Activated CD4-positive, alpha-beta T cell treated with anti-CD3 and anti-CD28 coated beads, Interleukin-2, amount 50 U/mL, for 1 hour (primary cell): ENCODE data around the gene ELP4.
"Not testable (repeated sequence)": the region's sequence is repeated elsewhere in the genome, so short reads cannot be mapped to it uniquely, and the experiment has no call there.

Experiments
- DNase-seq: peaks from one replicate; pipeline ENCODE4 v3.0.0-alpha.2; 2020

ELP4 gene

DNA sequence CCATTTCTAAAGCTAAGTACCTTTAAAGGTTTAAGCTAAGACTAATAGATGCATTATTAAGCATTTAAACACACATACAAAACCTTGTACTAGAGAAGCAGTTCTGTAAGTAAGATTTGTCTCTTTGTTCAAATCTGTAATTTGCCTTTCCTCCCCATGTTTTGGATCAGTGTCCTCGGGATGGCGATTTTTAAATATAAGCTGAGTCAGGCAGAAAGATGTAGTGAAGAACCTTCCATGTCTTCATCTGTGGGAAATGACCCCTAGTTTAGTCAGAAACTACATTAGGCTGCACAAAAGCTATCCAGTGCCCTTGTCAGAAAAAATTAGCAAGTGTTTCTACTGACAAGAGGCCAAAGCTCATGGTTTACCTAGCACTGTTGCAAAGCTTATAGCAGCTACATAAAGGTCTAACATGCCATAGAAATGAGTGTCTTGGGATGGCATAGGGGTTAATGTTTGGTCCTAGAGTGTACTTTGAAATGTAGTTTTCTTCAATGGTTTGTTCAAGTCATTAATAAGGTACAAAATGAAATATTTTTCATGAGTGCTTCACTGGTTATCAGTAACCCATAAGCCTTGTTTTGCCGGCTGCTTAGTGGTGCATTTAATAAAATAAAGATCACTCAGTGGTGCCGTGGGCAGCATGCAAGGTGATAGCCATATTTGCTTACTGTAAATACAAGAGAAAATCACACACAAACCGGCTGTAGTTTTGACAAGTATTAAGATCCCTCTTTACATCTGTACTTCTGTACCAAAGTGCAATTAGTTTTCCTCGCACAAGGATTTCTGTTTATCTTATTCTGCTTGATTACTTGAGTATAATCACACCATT, 139.8 kb downstream of the ELP4 start:
- no peak for DNase-seq

DNA sequence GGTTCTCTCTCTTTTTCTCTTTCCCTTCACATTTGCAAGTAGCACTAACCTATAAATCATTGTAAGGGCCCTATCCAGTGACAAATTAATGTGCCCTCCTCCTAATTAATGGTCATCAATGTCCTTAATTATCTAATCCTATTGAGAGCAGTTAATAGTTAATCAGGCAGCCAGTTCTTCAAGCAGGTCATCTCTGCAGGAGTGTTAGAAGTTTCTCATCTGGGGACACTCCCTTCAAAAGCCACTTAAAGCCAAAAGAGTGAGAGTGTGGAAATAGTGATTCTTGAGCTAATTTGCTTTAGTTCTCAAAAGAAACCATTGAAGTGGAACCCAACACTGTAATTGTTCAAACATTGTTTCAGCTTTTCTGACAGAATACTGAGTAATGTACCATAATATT, 141.6 kb downstream of the ELP4 start:
- DNase-seq = no peak

DNA sequence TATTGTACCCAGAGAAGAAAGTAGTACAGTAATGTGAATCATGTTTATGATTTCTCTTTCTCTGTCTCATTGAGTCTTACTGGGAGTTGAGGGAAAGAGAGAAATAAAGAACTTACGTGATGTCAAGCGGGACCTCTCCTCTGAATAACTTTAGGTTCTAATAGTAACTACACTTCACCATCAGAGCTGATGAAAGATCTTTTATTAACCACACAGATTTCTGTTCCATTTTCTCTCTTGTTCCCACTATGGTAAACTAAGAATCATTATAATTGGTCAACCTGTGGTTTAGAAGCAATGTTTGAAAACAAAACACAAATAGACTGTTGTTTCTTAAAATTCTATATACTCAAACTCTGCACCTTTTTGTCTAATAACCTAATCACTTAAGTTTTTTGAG, 142.3 kb downstream of the ELP4 start:
- DNase-seq = no peak

DNA sequence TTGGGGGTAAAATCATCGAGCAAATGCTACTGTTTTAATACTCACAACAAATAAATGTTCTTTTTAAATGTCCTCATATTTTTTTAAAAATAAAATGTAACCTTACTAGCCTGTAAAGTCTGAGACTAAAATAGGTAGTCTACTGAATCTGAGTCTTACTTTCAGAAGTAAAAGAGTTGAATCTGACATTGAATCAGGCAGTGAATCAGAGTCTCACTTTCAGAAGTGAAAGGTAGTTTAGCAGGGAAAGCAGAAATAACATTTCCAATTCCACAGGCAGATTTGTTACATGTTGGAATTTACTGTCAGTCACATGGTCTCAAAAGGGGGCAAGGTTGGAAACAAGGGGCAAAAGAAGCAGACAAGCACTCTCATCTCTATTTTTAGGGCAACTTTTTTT, 143.0 kb downstream of the ELP4 start:
- no peak for DNase-seq

DNA sequence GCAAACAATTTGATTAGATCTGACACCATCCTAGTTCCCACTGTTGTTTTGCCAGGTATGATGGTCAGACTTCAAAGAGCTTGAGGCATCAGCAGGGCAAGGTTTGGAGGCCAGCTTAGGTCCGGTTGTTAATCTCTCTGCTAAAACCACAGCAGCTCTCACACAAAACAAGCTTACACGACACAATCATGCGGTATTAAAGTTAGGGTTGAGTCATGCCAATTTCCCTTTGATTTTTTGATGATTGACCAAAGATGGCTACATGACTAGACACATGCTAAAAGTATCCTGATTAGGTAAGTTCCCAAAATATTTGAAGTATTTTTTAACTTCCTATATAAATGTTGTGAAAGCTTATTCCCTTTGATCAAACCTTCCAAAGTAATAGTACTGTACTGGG, 145.9 kb downstream of the ELP4 start:
- no peak for DNase-seq

DNA sequence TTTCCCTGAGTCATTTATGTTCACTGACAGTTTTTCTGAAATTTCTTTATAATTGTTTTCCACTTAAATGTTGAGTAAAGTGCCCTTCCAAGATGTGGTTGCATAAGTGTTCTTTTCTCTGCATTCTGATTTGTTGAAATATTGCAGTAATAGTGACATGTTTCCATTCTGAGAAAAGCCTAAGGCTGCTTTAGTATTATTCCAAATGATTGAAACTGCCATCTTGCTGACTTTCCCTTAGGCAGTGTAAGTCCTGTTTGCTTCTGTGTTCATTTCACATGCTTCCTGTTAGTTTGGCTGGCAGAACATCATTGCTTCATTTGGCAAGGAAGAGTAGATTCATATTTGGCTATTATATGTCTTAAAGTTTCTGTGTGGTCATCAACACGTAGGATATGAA, 146.5 kb downstream of the ELP4 start:
- DNase-seq = no peak

DNA sequence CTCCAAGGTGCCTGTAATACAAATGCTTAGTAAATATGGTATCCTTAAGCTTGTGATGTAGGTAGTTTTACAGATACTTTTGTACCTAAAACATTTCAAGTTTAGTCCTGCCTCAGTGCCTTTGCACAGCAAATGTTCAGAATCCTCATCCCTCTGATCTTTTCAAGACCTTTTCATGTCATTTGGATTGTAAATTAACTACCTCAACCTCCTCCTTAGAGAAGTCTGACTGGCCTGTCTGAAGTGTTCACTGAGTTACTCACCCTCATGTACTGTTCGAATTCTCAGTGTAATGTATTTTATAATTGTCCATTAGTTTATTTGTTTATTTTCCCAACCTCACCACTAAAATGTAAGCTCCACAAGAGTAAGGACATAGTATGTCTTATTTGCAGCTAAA, 147.5 kb downstream of the ELP4 start:
- DNase-seq = no peak

DNA sequence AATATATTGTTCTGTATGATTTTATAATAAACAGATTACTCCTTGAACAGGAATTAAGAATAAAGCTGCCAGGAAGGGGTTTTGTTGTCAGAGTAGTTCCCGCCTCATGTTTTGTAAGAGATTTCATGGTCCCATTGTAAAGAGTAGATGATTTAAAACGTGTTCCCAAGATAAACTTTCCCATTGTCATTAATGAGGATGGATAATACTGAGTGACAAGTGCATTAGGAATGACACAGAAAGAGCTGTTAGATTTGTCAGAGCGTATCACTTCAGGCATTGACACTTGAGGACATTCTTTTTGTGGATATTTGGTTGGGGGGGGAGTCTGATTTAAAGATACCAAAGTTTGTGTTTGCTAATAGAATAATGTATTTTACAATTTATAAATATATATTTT, 154.6 kb downstream of the ELP4 start:
- no peak for DNase-seq

DNA sequence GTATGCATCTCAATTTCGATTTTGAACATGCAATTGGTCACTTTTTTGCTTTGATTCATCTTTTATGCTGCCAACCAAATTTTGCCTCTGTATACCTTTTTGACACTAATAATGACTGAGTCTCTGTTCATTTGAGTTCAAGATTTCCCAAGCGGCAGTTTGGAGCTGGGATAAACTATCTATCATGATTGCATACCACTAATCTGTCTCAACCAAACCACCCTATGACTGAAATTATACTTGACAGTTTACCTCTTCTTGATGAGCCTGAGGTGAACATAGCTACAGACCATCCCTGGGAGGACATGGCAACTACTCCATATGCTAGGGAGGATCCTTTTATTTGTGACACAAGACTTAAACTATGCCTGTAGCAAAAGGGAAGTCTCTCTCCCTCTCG, 155.4 kb downstream of the ELP4 start:
- no peak for DNase-seq

DNA sequence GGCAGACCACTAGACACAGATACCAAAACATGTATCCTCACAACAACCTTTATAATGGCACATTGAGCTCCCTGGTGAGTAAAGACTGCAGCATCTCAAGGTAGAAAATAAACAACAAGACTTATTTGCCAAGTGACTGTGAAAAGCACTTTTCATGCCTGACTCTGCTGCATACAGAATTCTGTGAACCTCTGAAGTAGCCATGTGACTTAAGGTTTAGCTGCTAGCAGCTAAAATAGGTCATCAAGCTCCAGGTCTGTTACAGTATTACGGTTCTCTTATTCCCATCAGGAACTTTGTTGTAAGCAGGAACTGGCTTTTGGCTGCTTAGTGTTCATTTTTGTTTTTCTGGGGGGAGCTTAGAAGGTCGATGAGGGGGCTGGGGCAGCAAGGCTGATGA, 162.1 kb downstream of the ELP4 start:
- no peak for DNase-seq

DNA sequence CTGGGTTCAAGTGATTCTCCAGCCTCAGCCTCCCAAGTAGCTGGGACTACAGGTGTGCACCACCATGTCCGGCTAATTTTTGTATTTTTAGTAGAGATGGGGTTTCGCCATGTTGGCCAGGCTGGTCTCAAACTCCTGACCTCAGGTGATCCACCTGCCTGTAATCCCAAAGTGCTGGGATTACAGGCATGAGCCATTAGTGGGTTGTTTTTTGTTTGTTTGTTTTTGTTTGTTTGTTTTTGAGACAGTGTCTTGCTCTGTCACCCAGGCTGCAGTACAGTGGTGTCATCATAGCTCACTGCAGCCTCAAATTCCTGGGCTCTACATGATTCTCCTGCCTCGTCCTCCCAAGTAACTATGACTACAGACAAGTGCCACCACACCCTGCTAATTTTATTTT, 163.5 kb downstream of the ELP4 start:
- not testable (repeated sequence) for DNase-seq

DNA sequence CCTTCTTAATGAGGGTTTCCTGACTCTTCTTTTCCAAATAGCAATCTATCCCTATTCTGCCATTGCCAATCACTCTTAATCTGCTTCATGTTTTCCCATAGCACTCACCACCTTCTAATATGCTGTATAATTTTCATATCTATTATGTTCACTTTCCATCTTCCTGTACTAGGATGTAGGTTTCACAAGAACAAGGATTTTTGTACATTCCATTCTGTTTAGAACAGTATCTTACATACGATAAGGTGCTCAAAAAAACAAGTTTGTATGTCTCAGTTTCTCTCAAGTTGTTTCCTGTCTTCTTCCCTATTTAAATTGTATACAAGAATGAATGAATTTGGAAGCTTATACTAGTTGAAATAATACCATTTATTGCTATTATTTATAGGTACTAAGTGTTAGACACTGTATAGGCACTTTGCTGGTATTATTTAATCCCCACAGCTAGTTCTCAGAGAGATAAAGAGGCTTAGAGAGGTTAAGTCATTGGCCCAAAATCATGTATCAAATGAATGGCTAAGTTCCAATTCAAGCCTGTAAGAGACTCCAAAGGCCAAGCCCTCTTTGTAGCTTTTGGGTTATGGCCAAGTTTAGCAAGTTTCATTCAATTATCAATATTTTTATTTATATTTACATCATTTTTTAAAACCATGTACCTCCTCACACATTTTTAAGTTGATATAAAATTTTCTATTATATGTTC, 166.9 kb downstream of the ELP4 start:
- DNase-seq = no peak

DNA sequence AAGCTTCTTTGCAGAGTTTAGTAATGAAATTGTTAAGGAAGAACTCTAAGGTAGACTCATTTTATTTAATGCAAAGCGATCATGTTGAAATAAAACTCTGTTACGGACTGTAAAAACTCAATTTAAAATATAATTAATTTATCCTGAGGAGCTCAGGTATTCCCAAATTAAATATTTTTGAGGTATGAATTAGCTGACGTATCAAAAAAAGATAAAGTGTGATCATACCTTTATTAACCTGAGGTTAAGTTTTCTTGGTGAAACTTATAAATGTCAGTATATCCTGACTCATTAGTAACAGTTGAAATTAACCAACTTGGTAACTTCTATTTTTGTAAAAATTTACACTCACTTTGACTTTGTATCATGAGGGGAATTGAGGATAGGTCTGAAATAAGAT, 171.2 kb downstream of the ELP4 start:
- DNase-seq = no peak

DNA sequence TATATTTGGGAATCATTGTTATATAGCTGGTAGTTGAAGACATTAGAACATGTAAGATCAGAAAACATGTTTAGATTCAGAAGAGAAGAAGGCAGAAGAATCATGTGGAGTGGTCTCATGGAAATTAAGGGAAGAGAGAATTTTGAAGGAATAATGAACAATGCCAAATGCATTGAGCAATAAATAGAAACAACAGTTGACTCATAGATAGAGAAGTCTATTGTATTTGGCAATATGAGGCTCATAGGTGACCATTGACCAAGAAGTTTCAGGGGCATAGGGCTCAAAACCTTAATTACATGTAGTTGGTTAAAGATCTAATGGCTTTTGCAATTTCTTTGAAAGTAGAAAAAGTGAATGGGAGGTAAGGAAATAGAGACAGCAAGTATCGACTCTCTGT, 177.7 kb downstream of the ELP4 start:
- DNase-seq = no peak

DNA sequence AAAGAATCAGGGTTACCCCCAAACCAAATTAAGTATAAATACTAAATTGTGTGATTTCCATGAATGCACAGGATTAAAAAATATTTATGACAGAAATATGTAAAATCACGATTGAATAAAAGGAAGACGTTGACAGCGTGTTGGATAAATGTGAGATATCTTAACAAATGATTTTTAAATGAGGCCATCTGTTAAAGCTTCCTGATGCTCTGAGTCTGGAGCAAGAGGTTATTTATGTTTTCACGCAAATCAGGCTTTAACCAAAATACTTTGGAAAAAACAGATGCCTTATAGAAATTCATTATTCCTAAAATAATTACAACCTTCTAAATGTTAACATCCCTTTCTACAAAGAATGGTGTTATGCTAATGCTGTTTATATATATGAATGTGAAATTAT, 178.3 kb downstream of the ELP4 start:
- DNase-seq = no peak

DNA sequence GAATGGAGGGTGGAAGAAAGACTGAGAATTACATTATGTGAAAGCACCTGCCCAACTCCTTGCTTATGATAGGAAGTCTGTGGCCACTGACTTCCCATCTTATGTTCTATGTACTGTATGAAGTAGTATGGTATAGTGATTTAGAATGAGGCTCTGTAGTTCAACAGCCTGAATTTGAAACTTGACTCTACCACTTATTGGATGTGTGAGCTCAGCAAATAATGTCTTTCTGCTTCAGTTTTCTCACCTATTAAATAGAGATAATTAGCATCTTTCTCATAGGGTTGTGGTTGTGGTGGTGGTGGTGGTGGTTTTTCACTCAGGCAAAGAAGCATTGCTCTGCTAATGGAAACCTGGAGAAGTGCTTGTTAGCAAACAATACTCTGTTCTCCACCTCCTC, 180.0 kb downstream of the ELP4 start:
- no peak for DNase-seq

DNA sequence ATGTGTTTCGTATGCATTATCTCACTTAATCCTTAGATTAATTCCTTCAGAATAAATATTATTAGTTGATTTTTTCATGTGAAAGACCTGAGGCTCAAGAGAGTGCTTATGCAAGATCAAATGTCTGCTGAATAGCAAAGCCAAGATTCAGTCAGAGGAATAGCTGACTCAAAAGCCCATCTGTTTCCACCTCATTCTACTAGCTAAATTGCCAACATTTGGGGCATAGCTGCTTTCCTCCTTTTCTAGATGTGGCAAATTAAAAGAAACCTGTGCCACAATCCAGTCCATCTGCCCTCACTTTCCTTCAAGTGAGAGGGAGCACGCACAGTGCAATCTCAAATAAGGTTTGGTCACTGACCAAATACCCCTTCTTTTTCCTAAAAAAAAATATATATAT, 180.5 kb downstream of the ELP4 start:
- DNase-seq = no peak

DNA sequence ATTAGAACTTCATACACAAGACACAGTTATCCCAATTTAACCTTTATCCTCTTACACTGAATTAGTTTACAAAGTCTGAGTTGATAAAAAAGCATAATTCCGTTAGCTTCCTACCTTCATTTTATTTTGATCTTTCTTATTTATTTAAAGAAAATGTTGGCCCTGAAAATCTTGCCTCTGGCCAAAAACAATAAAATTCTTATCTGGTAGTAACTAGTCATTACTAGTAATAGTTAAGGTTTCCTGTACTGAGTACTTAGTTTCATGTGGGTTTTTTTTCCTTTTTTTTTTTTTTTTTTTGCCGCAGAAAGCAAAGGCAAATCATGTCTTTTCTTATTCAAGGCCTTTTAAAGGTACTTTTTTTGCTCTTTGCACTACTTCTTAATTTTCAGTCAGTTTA, 180.9 kb downstream of the ELP4 start:
- DNase-seq = no peak

DNA sequence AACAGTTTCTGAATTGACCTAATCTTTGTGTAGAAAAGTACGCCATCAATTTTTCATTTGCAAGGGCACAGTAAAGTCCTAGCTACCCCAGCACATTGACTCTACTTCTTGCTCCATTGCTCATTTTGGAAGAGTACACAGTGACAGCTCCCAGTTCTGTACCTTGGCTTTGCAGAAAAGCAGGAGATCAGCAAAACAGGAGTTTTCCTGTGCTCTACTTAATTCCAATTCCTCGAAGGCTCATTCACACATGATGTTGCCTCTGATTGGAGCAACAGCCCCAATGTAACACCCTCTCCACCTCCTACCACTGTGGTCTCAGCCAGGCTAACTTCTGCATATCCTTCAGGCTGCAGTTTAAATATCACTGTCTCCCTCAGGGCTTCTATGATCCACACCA, 182.9 kb downstream of the ELP4 start:
- DNase-seq = no peak

DNA sequence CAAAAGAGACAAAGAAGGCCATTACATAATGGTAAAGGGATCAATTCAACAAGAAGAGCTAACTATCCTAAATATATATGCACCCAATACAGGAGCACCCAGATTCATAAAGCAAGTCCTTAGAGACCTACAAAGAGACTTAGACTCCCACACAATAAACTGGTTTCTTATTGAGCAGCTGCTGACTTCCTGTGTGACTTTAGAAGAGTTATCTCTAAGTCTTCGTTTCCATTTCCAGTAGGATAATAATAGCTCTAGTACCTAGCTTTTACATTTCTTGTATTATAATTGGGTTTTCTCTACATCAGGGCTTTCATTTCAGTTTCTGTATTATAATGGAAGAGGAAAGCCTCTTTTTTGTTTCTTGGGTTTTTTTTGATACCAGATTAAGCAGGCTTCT, 187.5 kb downstream of the ELP4 start:
- not testable (repeated sequence) for DNase-seq

DNA sequence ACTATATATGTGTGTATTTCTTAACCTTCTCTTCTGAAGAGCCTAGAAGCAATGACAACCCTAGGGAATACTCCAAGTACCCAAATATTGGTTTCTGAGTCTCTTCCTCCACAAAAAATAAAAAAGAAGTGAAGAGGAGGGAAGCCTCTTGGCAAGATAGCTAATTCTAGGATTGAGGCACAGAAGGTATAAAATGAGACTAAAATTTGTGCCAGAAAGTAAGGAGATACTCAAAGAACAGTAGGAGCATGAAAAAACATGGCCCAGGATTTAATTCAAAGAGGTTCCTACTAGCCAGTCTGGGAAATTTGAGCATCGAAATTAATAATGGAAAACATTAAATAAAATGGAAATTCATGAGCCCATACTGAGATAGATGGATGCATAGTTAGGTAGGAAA, 189.5 kb downstream of the ELP4 start:
- DNase-seq = no peak

DNA sequence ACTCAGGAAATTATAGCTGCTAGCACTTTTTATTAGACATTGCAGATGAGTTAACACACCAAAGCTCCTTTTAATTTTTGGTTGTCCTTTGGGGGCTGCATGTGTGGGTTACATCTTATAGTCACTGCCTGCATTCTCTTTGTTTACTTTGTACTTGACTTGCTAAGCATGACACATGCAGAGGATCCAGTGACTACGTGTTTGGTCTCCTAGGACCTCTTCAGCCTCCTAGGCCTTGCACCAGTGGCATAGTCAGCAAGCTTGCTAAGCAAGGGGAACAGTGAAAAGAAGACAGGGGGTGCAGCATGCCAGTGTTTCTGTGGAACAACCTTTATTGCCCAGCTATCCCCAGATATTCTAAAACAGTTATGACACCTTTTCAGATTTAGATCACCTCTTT, 193.4 kb downstream of the ELP4 start:
- DNase-seq = no peak

DNA sequence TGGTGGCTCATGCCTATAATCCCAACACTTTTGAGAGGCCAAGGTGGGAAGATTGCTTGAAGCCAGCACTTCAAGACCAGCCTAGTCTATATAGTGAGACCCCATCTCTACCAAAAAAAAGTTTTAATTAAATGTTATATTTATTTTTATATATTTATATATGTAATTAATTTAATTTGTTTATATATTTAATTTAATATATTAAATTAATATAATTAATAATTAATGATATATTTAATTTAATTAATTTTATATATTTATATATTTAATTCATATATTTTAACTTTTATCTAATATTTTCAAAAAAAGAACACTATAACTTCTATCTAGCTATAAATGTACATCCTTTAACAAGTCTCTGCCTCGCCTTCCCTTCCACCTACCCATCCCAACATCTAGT, 196.8 kb downstream of the ELP4 start:
- no peak for DNase-seq

DNA sequence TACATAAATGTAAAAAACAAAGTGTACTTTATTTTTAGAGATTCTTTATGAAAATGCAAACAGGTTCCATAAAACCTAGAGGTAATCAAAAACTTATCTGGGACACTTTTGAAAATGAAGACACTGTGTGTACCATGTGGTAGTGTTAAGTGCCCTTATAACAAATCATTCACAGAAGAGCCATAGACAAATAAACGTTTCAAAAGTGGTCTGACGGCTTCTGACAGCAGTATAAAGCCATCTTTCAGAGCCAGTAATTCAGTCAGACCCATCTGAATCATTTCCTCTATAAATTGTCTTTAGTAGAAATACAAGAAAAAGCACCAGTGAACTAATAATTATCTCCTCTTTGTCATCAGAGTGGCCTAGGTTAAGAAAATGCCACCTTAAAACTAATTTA, 201.6 kb downstream of the ELP4 start:
- no peak for DNase-seq

DNA sequence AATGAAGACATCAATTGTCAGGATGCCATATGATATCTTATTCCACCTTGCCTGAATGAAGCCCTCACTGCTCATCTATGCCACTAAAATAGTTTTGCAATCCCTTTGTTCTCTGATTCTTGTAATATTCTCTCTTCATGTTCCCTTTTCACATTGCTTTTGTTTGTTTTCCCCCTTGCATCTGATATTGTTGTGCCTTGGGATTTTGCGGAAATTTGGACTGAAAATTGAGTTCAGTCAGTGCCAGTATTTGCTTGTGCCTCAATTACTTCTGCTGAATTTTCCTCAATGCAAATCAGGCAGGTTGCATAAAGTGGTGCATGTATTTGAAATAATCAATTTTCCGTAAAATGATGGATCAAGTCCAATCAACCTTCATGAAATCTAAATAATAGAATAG, 203.3 kb downstream of the ELP4 start:
- no peak for DNase-seq
